Lung (tissue), 12 donors: ENCODE measurements around the gene DDI1. TPM values are rescaled to one million over a fixed set of nuclear protein-coding genes. Genes with fewer than 3 reads are reported as not detected.

Experiments used
- ATAC-seq: fragments of 200-7000 bp; cut with Tn5 transposase; one replicate; pipeline ENCODE4 v1.9.1; 2020; ENCODE audit warnings: moderate number of reproducible peaks; ENCODE audit not compliant: insufficient read depth, low FRiP score
- DNase-seq, 3 donors: peaks; one replicate each; pipeline ENCODE4 v3.0.0-alpha.2; 2013 to 2017
- H3K27ac ChIP-seq, 2 donors: one replicate each; pipeline ENCODE4 v1.5.1; 2013; ENCODE audit warnings: mild to moderate bottlenecking in 2 of 2, moderate library complexity in 2 of 2, control low read depth in 1 of 2, inconsistent platforms in 1 of 2, low read depth in 1 of 2, low read length in 1 of 2
- H3K27me3 ChIP-seq, 3 donors: one replicate each; pipeline ENCODE4 v1.5.1; 2013; ENCODE audit warnings: low read length in 2 of 3; ENCODE audit not compliant: control insufficient read depth in 3 of 3, insufficient read depth in 3 of 3
- H3K36me3 ChIP-seq, 4 donors: one replicate each; pipeline ENCODE4 v1.5.1; 2013; ENCODE audit warnings: low read length in 4 of 4, mild to moderate bottlenecking in 1 of 4, moderate library complexity in 1 of 4; ENCODE audit not compliant: control insufficient read depth in 4 of 4, insufficient read depth in 4 of 4
- H3K4me1 ChIP-seq, 5 donors: one replicate each; pipeline ENCODE4 v1.5.1; 2013; ENCODE audit warnings: low read length in 5 of 5, mild to moderate bottlenecking in 2 of 5, moderate library complexity in 1 of 5; ENCODE audit not compliant: control insufficient read depth in 5 of 5, insufficient read depth in 5 of 5
- H3K4me3 ChIP-seq: one replicate; pipeline ENCODE4 v1.5.1; 2013; ENCODE audit warnings: mild to moderate bottlenecking, control low read depth, moderate library complexity
- H3K9ac ChIP-seq, 2 donors: one replicate each; pipeline ENCODE4 v1.5.1; 2013; ENCODE audit warnings: low read length in 2 of 2, control low read depth in 1 of 2; ENCODE audit not compliant: insufficient read depth in 1 of 2
- H3K9me3 ChIP-seq, 4 donors: one replicate each; pipeline ENCODE4 v1.5.1; 2013; ENCODE audit warnings: low read length in 3 of 4, mild to moderate bottlenecking in 1 of 4, moderate library complexity in 1 of 4; ENCODE audit not compliant: control insufficient read depth in 4 of 4, insufficient read depth in 3 of 4
- CTCF ChIP-seq: IDR thresholded peaks from 2 replicates; pipeline ENCODE4 v1.5.1; 2012; ENCODE audit warnings: mild to moderate bottlenecking; ENCODE audit errors: control extremely low read depth, extremely low read depth
- WGBS, 2 donors: extraction: QIAGEN DNeasy Blood & Tissue Kit; methylation state at CpG; one replicate each; pipeline ENCODE4 v1.1.7; 2013; 5-methylcytosine and 5-hydroxymethylcytosine counted together
- polyA plus RNA-seq, 2 donors: library from polyadenylated mRNA; stranded (reverse); fragments of 200-250 nt; gene quantifications; one replicate each; pipeline ENCODE4 v1.2.1, GENCODE V29; 2013
- total RNA-seq, 2 donors: library from RNA; depleted of rRNA in 1 of 2; stranded (reverse); fragments of >200 nt in 1 of 2; gene quantifications; one replicate each; pipeline ENCODE4 v1.2.1, GENCODE V29; 2014 to 2021
- donor health status: control.
- donor health status: control.
- donor health status: Bipolar disorder and iron deficiency.
- donor health status: healthy.
- donor health status: DM: yes; HTN: yes; CAD: no.

Gene DDI1
- total and polyA plus RNA-seq, 4 donors, result not detected

GRCh38 chr11:104075706-104076105 is 39.3 kb downstream of the DDI1 start:
- Histone ChIP-seq H3K27ac (no peak overlapping the region), H3K4me1 (peaks cover 0 to 2% (median 0%) of the 10 kb centered on the region in 5 donors), H3K9me3 (no peaks in the 10 kb centered on the region), H3K27me3 (no peaks in the 10 kb centered on the region), H3K4me3 (no peak overlapping the region), H3K9ac (no peak overlapping the region), H3K36me3 (no peaks in the 10 kb centered on the region)
- DNase-seq, result no peak
- no peak for TF ChIP-seq CTCF
- WGBS, 2 donors, result 48 to 77% methylated on average over 4 of the region's 4 CpGs
- no peak for ATAC-seq

- 71 to 87% methylated on average over 2 of the region's 2 CpGs for WGBS, 2 donors
- Histone ChIP-seq H3K27me3 (no peaks in the 10 kb centered on the region), H3K9me3 (no peaks in the 10 kb centered on the region), H3K9ac (no peak overlapping the region), H3K36me3 (no peaks in the 10 kb centered on the region), H3K4me3 (no peak overlapping the region), H3K27ac (no peak overlapping the region), H3K4me1 (peaks cover 0 to 2% (median 0%) of the 10 kb centered on the region in 5 donors)
- DNase-seq (no peak), ATAC-seq (no peak)
- TF ChIP-seq CTCF, result no peak
Observed at GRCh38 chr11:104076455-104076854, 40.0 kb downstream of the DDI1 start.

- no peak for DNase-seq
- Histone ChIP-seq H3K36me3 (no peaks in the 10 kb centered on the region), H3K9ac (no peak overlapping the region), H3K27me3 (no peaks in the 10 kb centered on the region), H3K4me3 (no peak overlapping the region), H3K27ac (no peak overlapping the region), H3K9me3 (no peaks in the 10 kb centered on the region), H3K4me1 (peaks cover 0 to 2% (median 0%) of the 10 kb centered on the region in 5 donors)
- 51 to 60% methylated on average over 4 of the region's 4 CpGs for WGBS, 2 donors
- no peak for ATAC-seq
- TF ChIP-seq CTCF, result no peak
Observed at GRCh38 chr11:104078245-104078644, 41.8 kb downstream of the DDI1 start.

GRCh38 chr11:104078995-104079394 is 42.6 kb downstream of the DDI1 start:
- H3K4me3 ChIP-seq, result no peak overlapping the region
- H3K27ac ChIP-seq, result no peak overlapping the region
- no peaks in the 10 kb centered on the region for H3K9me3 ChIP-seq
- H3K27me3 ChIP-seq, result no peaks in the 10 kb centered on the region
- no peak for DNase-seq
- H3K9ac ChIP-seq, result no peak overlapping the region
- no peak for TF ChIP-seq CTCF
- H3K4me1 ChIP-seq, result peaks cover 0 to 2% (median 0%) of the 10 kb centered on the region in 5 donors
- no peaks in the 10 kb centered on the region for H3K36me3 ChIP-seq
- no peak for ATAC-seq
